GM13977 (cell line): ENCODE results near the gene TMC4.
"Not testable (repeated sequence)": the region's sequence is repeated elsewhere in the genome, so short reads cannot be mapped to it uniquely, and the experiment has no call there.

Experiments used
- DNase-seq: peaks from one replicate; pipeline ENCODE4 v3.0.0; 2012; ENCODE audit warnings: low spot score
- CTCF ChIP-seq: IDR thresholded peaks from 2 replicates; pipeline ENCODE4 v1.5.1; 2012; ENCODE audit warnings: mild to moderate bottlenecking, control low read depth; ENCODE audit not compliant: insufficient read depth; ENCODE audit errors: extremely low read depth, missing control alignments
- in situ Hi-C: fragments of 300-500 bp; cut with MboI; formaldehyde crosslinking; loops from one replicate; pipeline ENCODE4 v1.12.0; 2022; ENCODE audit warnings: low sequenced_read_pairs, low pct_unique_long_range_greater_than_20kb, mixed read lengths, inconsistent platforms; ENCODE audit not compliant: unreplicated experiment

TMC4 gene

GRCh38 chr19:54183431-54183830, 10.5 kb upstream of the TMC4 start:
- DNase-seq = no peak
- TF ChIP-seq CTCF = no peak
- in situ Hi-C loops = no loop called here

- DNase-seq, in situ Hi-C loops: not testable (repeated sequence)
Measured at GRCh38 chr19:54181894-54182293, 8.9 kb upstream of the TMC4 start.

- no peak for TF ChIP-seq CTCF
- no peak for DNase-seq
- in situ Hi-C loops = no loop called here
Measured at GRCh38 chr19:54180691-54181091, 7.7 kb upstream of the TMC4 start.

GRCh38 chr19:54179921-54180461, 7.0 kb upstream of the TMC4 start:
- in situ Hi-C loops = no loop called here
- no peak for DNase-seq
- TF ChIP-seq CTCF = no peak

- DNase-seq = no peak
- no peak for TF ChIP-seq CTCF
- in situ Hi-C loops = no loop called here
Measured at GRCh38 chr19:54179262-54179852, 6.4 kb upstream of the TMC4 start.

DNA sequence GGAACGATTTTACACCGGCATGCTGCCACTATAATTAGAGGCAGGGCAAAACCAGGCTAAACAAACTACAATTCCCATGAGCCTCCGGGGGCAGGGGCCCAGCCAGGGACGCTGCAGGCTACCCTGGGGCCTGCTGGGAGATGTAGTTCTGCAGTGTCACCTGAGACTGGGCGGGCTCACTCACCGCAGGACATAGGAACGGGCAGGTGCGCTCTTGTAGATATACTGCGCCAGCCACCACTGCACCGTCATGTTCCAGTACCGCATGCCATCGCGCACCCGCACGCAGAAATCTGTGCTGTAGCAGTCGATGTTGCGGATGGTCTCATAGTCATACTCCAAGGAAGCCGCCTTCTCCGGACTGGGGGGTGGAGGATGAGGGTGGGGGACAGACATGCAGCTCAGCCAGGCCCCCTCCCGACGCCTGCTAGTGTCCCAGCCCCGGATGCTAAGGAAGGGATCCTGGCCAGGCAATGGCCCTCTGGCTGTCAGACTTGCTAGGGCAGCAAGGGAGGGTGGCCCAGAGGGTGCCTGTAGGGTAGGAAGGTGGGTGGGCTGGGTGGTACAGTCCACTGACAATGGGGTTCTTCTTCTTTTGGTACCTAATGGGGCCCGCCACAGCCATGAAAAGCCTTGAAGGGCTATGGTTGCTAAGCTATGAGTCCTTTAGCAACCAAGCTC, 5.8 kb upstream of the TMC4 start:
- in situ Hi-C loops = no loop called here
- no peak for TF ChIP-seq CTCF
- DNase-seq = no peak

- DNase-seq = no peak
- in situ Hi-C loops = no loop called here
- TF ChIP-seq CTCF = no peak
Measured at GRCh38 chr19:54173951-54174834, 1.2 kb upstream of the TMC4 start.
